ENCODE data around the gene PCDHAC2.

The PCDHAC2 gene, protein sequence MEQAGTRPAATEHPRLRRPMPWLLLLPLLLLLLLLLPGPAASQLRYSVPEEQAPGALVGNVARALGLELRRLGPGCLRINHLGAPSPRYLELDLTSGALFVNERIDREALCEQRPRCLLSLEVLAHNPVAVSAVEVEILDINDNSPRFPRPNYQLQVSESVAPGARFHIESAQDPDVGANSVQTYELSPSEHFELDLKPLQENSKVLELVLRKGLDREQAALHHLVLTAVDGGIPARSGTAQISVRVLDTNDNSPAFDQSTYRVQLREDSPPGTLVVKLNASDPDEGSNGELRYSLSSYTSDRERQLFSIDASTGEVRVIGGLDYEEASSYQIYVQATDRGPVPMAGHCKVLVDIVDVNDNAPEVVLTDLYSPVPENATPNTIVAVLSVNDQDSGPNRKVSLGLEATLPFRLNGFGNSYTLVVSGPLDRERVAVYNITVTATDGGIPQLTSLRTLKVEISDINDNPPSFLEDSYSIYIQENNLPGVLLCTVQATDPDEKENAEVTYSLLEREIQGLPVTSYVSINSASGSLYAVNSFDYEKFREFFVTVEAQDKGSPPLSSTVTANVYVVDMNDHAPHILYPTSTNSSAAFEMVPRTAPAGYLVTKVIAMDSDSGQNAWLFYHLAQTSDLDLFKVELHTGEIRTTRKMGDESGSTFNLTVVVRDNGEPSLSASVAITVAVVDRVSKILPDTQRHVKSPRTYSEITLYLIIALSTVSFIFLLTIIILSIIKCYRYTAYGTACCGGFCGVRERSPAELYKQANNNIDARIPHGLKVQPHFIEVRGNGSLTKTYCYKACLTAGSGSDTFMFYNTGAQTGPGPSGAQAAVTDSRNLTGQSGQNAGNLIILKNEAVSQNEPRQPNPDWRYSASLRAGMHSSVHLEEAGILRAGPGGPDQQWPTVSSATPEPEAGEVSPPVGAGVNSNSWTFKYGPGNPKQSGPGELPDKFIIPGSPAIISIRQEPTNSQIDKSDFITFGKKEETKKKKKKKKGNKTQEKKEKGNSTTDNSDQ

DNA sequence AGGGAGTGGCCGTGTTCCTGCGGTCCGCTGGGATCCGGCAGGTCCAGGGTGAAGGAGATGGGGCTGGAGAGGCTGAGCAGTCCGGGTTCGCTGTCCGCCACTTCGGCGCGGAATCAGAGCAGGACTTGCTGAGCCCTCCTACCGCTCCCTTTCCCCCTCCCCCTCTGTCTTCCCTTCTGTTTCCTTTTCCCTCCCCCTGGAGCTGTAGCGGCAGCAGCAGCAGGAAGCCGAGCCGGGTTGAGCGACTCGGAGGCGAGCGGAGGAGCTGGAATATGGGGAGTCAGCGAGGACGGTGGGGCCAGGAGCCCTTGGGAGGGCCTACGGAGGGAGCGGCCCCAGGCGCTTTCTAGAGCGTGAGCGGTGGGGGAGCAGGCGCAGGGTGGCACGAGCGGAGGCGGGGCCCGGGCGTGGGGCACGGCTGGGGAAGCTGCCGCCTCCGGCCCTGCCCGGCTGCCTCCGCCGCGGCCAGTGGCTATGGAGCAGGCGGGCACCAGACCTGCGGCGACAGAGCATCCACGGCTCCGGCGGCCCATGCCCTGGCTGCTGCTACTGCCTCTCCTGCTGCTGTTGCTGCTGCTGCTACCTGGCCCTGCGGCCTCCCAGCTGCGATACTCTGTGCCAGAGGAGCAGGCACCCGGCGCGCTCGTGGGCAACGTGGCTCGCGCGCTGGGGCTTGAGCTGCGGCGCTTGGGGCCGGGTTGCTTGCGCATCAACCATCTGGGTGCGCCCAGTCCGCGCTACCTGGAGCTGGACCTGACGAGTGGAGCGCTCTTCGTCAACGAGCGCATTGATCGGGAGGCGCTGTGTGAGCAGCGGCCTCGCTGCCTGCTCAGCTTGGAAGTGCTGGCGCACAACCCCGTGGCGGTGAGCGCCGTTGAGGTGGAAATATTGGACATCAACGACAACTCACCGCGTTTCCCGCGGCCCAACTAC lies at the start of gene PCDHAC2:
TSS of gene PCDHAC2 (plus strand) at position 184 of the 933 bp plus-strand sequence. CDS start at position 475, 291 bp downstream.
- in situ Hi-C loops (cut with HindIII; ENCODE audit: low sequenced_read_pairs): no loop called here

DNA sequence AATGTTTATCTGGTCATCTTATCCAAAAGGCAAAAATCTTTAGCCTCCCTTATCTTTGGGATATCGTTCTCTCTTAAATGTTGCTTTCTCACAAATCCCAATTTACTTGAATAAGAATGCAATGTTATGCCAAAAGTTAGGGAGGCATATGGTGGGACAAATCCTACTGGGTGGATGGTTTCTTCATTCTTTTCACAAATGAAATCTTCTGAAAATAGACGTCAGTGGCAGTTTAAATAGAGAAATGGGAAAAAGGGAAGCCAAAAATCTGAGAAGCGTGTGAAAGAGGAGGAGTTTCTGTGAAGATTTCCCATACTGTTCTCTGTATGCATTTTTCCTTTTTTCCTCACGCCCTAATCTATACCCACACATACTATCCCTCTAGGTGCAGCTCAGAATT lies 42.7 kb upstream of the PCDHAC2 start:
- in situ Hi-C loops (cut with HindIII; ENCODE audit: low sequenced_read_pairs): no loop called here

DNA sequence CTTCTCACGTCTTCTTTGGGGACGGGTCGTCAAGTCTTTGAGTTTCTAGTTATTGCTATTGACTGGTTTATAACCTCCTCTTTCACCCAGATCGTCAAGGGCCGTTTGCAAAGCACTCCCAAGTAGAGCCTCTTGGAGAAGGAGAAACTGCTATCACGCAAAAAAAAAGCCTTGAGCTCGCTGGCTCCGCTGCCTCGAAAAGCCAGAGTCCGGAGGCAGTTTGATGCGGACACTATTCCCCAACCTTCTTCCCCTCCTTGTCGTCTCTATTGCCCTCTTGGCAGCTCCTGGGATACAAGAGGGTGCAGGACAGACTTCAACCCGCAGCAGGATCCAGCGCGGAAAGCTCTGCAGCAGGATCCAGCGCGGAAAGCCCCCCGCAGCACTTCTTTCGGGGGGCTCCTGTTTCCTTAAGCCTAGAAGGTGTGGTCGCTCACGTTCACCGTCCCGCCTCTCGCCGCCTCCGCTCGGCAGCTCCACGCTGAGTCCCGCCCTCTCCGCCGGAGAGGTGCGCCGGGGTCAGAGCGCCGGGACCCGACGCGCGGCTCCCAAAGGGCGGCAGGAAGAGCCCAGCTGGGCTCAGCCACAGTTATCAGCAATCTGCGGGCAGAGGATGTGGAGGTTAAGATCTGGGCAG lies 40.4 kb upstream of the PCDHAC2 start, which contains the start of gene PCDHAC1:
TSS of gene PCDHAC1 (plus strand) at position 494 of the 637 bp plus-strand sequence. CDS start 594 bp downstream, outside the sequence.
- in situ Hi-C loops (cut with HindIII; ENCODE audit: low sequenced_read_pairs): no loop called here

- in situ Hi-C loops (cut with HindIII; ENCODE audit: low sequenced_read_pairs): no loop called here
Observed at GRCh38 chr5:140926443-140927227, 39.6 kb upstream of the PCDHAC2 start.

- in situ Hi-C loops (cut with HindIII; ENCODE audit: low sequenced_read_pairs): no loop called here
Observed at GRCh38 chr5:140927228-140927573, 39.1 kb upstream of the PCDHAC2 start.

DNA sequence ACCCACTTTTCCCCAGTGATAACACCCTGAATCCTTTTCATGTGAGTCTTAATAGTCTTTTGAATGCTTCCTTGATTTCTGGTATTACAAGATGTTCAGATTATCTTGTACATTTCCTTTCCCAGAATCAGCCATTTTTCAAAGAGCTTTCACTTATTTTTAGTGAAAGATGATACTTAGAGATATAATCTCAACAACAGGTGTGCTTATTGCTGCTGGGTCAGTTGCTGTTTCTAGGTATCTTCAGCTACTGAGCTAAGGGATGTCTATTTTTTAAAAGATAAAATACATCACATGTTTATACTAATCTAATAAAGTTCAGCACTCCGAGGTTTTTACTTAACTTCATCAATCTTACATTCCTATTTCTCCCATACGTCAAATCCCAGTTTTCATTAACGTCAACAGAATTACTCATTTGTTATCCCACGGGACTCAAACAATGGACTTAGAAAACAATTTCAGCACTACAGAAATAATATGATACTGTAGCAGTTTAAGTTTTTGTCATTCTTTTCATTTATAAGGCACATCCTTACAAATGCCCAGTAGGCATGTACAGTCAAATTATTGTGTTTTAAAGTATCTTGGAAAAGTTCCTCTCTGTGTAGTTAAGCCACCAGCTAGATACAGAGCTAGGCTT lies 31.2 kb upstream of the PCDHAC2 start:
- in situ Hi-C loops (cut with HindIII; ENCODE audit: low sequenced_read_pairs): no loop called here

DNA sequence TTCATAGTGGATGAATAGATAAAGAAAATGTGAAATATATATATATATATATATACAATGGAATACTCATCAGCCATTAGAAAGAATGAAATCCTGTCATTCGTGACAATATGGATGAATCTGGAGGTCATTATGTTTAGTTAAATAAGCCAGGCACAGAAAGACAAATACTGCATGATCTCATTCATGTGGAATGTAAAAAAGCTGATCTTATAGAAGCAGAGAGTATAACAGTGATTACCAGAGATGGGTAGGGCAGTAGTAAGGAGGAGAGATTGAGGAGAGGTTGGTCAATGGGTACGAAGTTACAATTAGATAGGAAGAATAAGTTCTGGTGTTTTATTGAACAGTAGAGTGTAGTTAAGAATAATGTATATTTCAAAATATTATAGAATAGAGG lies 19.7 kb upstream of the PCDHAC2 start:
- in situ Hi-C loops (cut with HindIII; ENCODE audit: low sequenced_read_pairs): no loop called here

GRCh38 chr5:140951636-140952035 lies 14.6 kb upstream of the PCDHAC2 start:
- in situ Hi-C loops (cut with HindIII; ENCODE audit: low sequenced_read_pairs): no loop called here

GRCh38 chr5:140953234-140953633 lies 13.0 kb upstream of the PCDHAC2 start:
- in situ Hi-C loops (cut with HindIII; ENCODE audit: low sequenced_read_pairs): no loop called here

GRCh38 chr5:140962190-140962589 lies 4.1 kb upstream of the PCDHAC2 start:
- in situ Hi-C loops (cut with HindIII; ENCODE audit: low sequenced_read_pairs): no loop called here

DNA sequence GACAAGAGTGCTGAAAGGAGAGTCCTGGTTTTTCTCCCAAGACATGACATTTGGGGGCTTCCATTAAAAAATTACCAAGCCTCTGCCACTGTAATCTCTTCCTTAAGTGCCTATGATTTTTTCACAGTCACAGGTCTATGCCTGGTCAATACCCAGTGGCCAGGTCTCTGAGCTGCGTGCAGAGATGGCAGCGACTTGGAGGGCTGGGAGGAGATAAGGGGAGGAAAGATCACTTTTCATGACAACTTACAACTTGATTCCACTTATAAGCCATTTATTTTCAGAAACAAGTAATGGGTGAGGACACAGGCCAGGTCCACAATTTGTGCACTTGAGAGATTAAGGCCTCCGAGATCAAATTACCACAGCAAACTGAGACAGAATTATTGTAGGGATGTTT lies 1.9 kb upstream of the PCDHAC2 start:
- in situ Hi-C loops (cut with HindIII; ENCODE audit: low sequenced_read_pairs): no loop called here

- in situ Hi-C loops (cut with HindIII; ENCODE audit: low sequenced_read_pairs): no loop called here
Observed at GRCh38 chr5:140965905-140966292, 377 bp upstream of the PCDHAC2 start.

- in situ Hi-C loops (cut with HindIII; ENCODE audit: low sequenced_read_pairs): no loop called here
Observed at GRCh38 chr5:140967226-140967893, 1.1 kb downstream of the PCDHAC2 start.

- in situ Hi-C loops (cut with HindIII; ENCODE audit: low sequenced_read_pairs): no loop called here
Observed at GRCh38 chr5:140969880-140970279, 3.6 kb downstream of the PCDHAC2 start.

DNA sequence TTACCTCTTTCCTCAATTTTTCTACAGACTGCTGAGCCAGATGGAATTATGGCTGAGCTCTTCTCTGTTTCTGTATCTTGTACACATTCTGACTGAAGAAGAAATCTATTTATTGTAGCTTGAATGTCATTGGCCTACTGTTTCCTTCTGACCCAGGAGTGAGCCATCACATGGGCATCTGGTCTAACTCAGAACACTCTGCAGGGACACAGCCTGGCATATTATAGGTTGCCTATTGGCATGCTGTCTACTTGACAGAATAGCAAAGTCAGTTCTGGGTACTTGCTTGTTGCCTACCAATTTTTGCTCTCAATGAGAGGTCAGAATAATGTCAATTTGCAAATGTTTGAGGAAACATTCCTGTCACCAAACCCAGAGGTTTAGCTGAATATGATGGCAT lies 7.3 kb downstream of the PCDHAC2 start:
- in situ Hi-C loops (cut with HindIII; ENCODE audit: low sequenced_read_pairs): no loop called here

DNA sequence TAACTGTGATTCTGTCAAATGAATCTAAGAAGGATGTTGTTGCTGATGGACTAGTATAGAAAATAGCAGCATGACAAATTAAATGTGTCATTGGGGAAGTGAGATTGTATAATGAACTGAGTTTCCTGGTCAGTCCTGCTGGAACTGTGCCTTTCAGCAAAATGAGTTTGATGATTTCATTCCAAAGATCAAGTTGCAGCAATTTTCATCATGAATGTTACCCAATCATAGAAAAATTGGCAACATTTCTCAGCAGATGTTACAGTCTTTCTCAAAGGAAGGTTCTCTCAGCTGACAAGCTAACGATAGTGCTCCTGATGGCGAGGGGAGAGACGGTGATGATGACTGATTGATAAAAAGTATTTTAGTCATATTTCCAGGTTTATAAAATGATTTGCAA lies 10.7 kb downstream of the PCDHAC2 start:
- in situ Hi-C loops (cut with HindIII; ENCODE audit: low sequenced_read_pairs): no loop called here

GRCh38 chr5:140978260-140978659 lies 12.0 kb downstream of the PCDHAC2 start:
- in situ Hi-C loops (cut with HindIII; ENCODE audit: low sequenced_read_pairs): no loop called here

- in situ Hi-C loops (cut with HindIII; ENCODE audit: low sequenced_read_pairs): no loop called here
Observed at GRCh38 chr5:140978983-140979382, 12.7 kb downstream of the PCDHAC2 start.
